GM12875 (cell line): ENCODE measurements around the gene LRP6.

ENCODE experiments used
- H3K4me3 ChIP-seq: one replicate; pipeline ENCODE4 v1.5.1; 2011; ENCODE audit warnings: low read depth, low read length, control low read depth
- CTCF ChIP-seq: IDR thresholded peaks from 2 replicates; pipeline ENCODE4 v1.5.1; 2011; ENCODE audit warnings: low read depth, mild to moderate bottlenecking, control low read depth, inconsistent platforms, low read length, moderate library complexity, borderline replicate concordance; ENCODE audit not compliant: insufficient read depth

Gene LRP6

DNA sequence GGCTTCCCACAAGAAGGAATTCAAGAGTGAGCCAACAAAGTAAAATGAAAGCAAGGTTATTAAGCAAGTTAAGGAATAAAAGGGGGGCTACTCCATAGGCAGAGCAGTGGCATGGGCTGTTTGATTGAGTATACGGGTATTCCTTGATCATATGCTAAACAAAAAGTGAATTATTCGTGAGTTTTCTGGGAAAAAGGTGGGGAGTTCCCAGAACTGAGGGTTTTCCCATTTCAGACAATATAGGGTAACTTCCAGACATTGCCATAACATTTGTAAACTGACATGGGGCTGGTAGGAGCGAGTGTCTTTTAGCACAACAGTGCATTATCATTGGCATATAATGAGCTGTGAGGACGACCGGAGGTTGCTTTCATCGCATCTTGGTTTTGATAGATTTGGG lies 198.1 kb downstream of the LRP6 start:
- no peak for TF ChIP-seq CTCF
- no peak overlapping the region for H3K4me3 ChIP-seq
